Lung (tissue), 16 donors: Measurements from ENCODE around the gene ITGA5. TPM values are rescaled to one million over a fixed set of nuclear protein-coding genes. Genes with fewer than 3 reads are reported as not detected.
A peak's percentile ranks its signal among the peaks of the same experiment; 100 is the strongest.

ENCODE experiments used
- ATAC-seq: fragments of 200-7000 bp; cut with Tn5 transposase; one replicate; pipeline ENCODE4 v1.9.1; 2020; ENCODE audit warnings: moderate number of reproducible peaks; ENCODE audit not compliant: insufficient read depth, low FRiP score
- DNase-seq, 3 donors: peaks; one replicate each; pipeline ENCODE4 v3.0.0-alpha.2; 2013 to 2017
- H3K27ac ChIP-seq, 2 donors: one replicate each; pipeline ENCODE4 v1.5.1; 2013; ENCODE audit warnings: mild to moderate bottlenecking in 2 of 2, moderate library complexity in 2 of 2, control low read depth in 1 of 2, inconsistent platforms in 1 of 2, low read depth in 1 of 2, low read length in 1 of 2
- H3K27me3 ChIP-seq, 3 donors: one replicate each; pipeline ENCODE4 v1.5.1; 2013; ENCODE audit warnings: low read length in 2 of 3; ENCODE audit not compliant: control insufficient read depth in 3 of 3, insufficient read depth in 3 of 3
- H3K36me3 ChIP-seq, 4 donors: one replicate each; pipeline ENCODE4 v1.5.1; 2013; ENCODE audit warnings: low read length in 4 of 4, mild to moderate bottlenecking in 1 of 4, moderate library complexity in 1 of 4; ENCODE audit not compliant: control insufficient read depth in 4 of 4, insufficient read depth in 4 of 4
- H3K4me1 ChIP-seq, 5 donors: one replicate each; pipeline ENCODE4 v1.5.1; 2013; ENCODE audit warnings: low read length in 5 of 5, mild to moderate bottlenecking in 2 of 5, moderate library complexity in 1 of 5; ENCODE audit not compliant: control insufficient read depth in 5 of 5, insufficient read depth in 5 of 5
- H3K4me3 ChIP-seq: one replicate; pipeline ENCODE4 v1.5.1; 2013; ENCODE audit warnings: mild to moderate bottlenecking, control low read depth, moderate library complexity
- H3K9ac ChIP-seq, 2 donors: one replicate each; pipeline ENCODE4 v1.5.1; 2013; ENCODE audit warnings: low read length in 2 of 2, control low read depth in 1 of 2; ENCODE audit not compliant: insufficient read depth in 1 of 2
- H3K9me3 ChIP-seq, 4 donors: one replicate each; pipeline ENCODE4 v1.5.1; 2013; ENCODE audit warnings: low read length in 3 of 4, mild to moderate bottlenecking in 1 of 4, moderate library complexity in 1 of 4; ENCODE audit not compliant: control insufficient read depth in 4 of 4, insufficient read depth in 3 of 4
- WGBS, 2 donors: extraction: QIAGEN DNeasy Blood & Tissue Kit; methylation state at CpG; one replicate each; pipeline ENCODE4 v1.1.7; 2013; 5-methylcytosine and 5-hydroxymethylcytosine counted together
- long read RNA-seq, 5 donors: transcript quantifications; one replicate each; lab custom pipeline, GENCODE V29; 2026
- polyA plus RNA-seq, 2 donors: library from polyadenylated mRNA; stranded (reverse); fragments of 200-250 nt; gene quantifications; one replicate each; pipeline ENCODE4 v1.2.1, GENCODE V29; 2013
- total RNA-seq, 2 donors: library from RNA; depleted of rRNA in 1 of 2; stranded (reverse); fragments of >200 nt in 1 of 2; gene quantifications; one replicate each; pipeline ENCODE4 v1.2.1, GENCODE V29; 2014 to 2021
- TF ChIP-seq, protein P1 (sequence below): IDR thresholded peaks from 2 replicates; pipeline ENCODE4 v1.5.1; 2012; ENCODE audit warnings: mild to moderate bottlenecking; ENCODE audit errors: control extremely low read depth, extremely low read depth
- donor health status: control.
- donor health status: control.
- donor health status: Bipolar disorder and iron deficiency.
- donor health status: healthy.
- donor health status: DM: yes; HTN: yes; CAD: no.

ITGA5 gene
- 100 to 1,000 TPM in 1 of 2 donors, 10 to 100 TPM in 1; 71.2 to 131 TPM for total RNA-seq
- 100 to 1,000 TPM in 1 of 2 donors, 10 to 100 TPM in 1; 39.8 to 134 TPM for polyA plus RNA-seq
- long read RNA-seq, donor 1, full-length matches to known transcripts = 3 of 13 reads
- long read RNA-seq, donor 1, partial matches to known transcripts = 10 of 13 reads
- long read RNA-seq, donor 1, other reads (novel, unspliced or antisense) = 0 of 13 reads
- long read RNA-seq, donor 2, partial matches to known transcripts = 0 of 1 reads
- long read RNA-seq, donor 2, other reads (novel, unspliced or antisense) = 0 of 1 reads
- long read RNA-seq, donor 3, partial matches to known transcripts = 5 of 5 reads
- long read RNA-seq, donor 3, other reads (novel, unspliced or antisense) = 0 of 5 reads
- long read RNA-seq, donor 4, full-length matches to known transcripts = 4 of 4 reads
- long read RNA-seq, donor 4, partial matches to known transcripts = 0 of 4 reads
- long read RNA-seq, donor 4, other reads (novel, unspliced or antisense) = 0 of 4 reads
- long read RNA-seq, donor 5, full-length matches to known transcripts = 1 of 1 reads
- long read RNA-seq, donor 5, partial matches to known transcripts = 0 of 1 reads
- long read RNA-seq, donor 5, other reads (novel, unspliced or antisense) = 0 of 1 reads

DNA sequence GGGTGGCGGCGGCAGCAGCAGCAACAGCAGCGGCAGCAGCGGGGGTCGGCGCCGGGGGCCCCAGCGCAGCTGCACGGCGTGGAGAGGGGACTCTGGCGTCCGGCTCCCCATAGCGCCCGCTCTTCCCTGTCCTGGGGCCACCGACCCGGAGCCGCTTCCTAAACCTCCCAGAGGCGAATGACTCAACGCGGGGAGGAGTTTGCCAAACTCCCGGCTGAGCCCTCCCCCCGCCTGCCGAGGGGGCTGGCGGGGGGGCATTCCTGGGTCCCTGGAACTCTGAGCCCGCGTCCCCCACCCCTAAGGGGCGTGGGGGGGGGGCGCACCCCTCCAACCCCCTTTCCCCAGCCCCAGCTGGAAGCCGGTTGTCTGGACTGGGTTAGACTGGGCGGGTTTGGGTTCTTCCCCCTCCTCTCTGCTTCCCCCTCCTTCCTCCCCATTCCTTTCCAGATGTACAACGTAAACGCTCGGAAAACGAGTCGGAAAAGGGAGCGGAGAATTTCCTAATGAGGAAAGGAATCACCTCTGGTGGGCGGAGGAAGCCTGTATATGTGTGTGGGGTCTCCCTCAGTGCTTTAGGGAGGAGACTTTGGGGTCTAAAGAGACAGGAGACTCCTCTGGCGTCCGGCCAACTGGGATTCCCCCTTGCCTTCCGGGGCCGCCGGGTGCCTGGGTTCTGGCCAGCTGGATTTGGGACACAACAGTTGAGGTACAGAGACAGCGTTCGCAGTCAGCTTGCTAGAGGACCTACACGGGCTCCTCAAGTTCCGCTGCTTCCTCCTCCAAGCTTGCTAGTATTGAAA, at the start of gene ITGA5:
TSS of gene ITGA5 (minus strand) at position 179 of the 800 bp plus-strand sequence. CDS start at position 111, 68 bp downstream.
- peak within 1 kb of the TSS; percentile 40 to 84 for H3K9ac ChIP-seq
- peak within 1 kb of the TSS; percentile 96 for H3K4me3 ChIP-seq
- ATAC-seq (peak; percentile 76), DNase-seq (peak; percentile 66 to 84 (median 77))
- peaks cover 0 to 12% (median 0%) of the 10 kb centered on the region in 3 donors for H3K27me3 ChIP-seq
- H3K4me1 ChIP-seq = peaks cover 4 to 29% (median 20%) of the 10 kb centered on the region in 5 donors
- H3K36me3 ChIP-seq = peaks cover 0 to 3% (median 0%) of the 10 kb centered on the region in 4 donors
- peak within 1 kb of the TSS; percentile 94 to 99 for H3K27ac ChIP-seq
- TF ChIP-seq, protein P1, sequence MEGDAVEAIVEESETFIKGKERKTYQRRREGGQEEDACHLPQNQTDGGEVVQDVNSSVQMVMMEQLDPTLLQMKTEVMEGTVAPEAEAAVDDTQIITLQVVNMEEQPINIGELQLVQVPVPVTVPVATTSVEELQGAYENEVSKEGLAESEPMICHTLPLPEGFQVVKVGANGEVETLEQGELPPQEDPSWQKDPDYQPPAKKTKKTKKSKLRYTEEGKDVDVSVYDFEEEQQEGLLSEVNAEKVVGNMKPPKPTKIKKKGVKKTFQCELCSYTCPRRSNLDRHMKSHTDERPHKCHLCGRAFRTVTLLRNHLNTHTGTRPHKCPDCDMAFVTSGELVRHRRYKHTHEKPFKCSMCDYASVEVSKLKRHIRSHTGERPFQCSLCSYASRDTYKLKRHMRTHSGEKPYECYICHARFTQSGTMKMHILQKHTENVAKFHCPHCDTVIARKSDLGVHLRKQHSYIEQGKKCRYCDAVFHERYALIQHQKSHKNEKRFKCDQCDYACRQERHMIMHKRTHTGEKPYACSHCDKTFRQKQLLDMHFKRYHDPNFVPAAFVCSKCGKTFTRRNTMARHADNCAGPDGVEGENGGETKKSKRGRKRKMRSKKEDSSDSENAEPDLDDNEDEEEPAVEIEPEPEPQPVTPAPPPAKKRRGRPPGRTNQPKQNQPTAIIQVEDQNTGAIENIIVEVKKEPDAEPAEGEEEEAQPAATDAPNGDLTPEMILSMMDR = no peak
- no peaks in the 10 kb centered on the region for H3K9me3 ChIP-seq
- 3% methylated on average over 45 to 46 of the region's 46 CpGs for WGBS, 2 donors

DNA sequence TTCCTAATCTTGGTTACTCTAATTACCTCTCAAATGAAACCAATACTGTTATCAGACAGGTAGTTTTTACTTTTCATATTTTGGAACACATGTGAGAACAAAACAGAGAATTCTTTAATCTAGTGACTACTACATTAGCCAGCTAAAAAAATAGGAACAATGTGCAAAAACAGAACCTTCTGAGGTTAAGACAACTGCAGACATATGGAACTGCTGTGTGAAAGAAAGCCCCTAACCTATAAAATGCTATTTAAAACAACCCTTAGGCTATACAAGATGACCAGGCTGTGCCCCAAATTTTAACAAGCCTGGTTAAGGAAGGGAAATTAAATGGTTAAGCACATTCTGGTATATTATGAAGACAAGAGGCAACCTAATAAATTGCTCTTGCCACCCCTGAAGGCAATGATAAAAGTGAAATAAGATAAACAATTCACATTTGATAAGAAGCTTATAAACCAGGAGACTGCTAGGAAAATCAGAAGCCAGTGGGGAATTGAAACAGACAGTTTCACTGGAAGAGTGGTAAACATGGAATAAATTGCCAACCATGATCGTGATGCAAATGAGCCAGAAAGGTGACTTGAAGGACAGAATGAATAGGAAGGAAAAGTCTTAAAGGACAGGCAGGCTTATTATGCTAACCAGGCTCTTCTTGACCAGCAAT, 46.9 kb upstream of the ITGA5 start:
- DNase-seq (no peak), ATAC-seq (no peak)
- Histone ChIP-seq H3K27me3 (peaks cover 0 to 11% (median 5%) of the 10 kb centered on the region in 3 donors), H3K36me3 (no peaks in the 10 kb centered on the region), H3K27ac (no peak overlapping the region), H3K4me3 (no peak overlapping the region), H3K4me1 (no peaks in the 10 kb centered on the region), H3K9me3 (no peaks in the 10 kb centered on the region), H3K9ac (no peak overlapping the region)
- 50 to 70% methylated on average over 1 of the region's 1 CpG for WGBS, 2 donors
- TF ChIP-seq, protein P1 = no peak

DNA sequence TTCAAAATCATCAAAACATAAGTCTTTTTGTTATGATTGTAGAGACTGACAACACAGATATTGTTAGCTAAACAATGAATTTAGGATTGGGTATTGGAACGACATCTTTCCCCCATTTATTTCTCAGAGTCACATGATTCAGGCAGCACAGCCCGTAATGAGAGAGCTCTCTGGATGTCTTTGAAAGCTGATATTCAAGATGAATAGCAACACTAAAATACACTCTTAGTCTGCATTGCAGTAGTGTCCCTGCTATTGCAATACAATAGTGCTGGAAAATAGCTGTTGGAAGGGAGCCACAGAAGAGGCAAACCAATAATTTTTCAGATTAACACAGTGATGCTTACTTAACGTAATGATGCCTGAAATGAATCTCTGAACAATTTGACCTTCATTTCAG, 44.4 kb upstream of the ITGA5 start:
- WGBS, 2 donors = 51 to 58% methylated on average over 3 of the region's 3 CpGs
- no peaks in the 10 kb centered on the region for H3K36me3 ChIP-seq
- TF ChIP-seq, protein P1 = no peak
- H3K4me3 ChIP-seq = no peak overlapping the region
- H3K9ac ChIP-seq = no peak overlapping the region
- ATAC-seq (no peak), DNase-seq (no peak)
- no peaks in the 10 kb centered on the region for H3K9me3 ChIP-seq
- no peaks in the 10 kb centered on the region for H3K4me1 ChIP-seq
- H3K27me3 ChIP-seq = peaks cover 0 to 15% (median 9%) of the 10 kb centered on the region in 3 donors
- no peak overlapping the region for H3K27ac ChIP-seq
